ENCODE data around the gene PTPRM. TPM values are rescaled to one million over a fixed set of nuclear protein-coding genes. Genes with fewer than 3 reads are reported as not detected.

PTPRM gene
- polyA plus RNA-seq, 1 donor (not counting 4 experiments of a cell fraction or from before 2014, with no cell fraction given): 54.5 TPM

DNA sequence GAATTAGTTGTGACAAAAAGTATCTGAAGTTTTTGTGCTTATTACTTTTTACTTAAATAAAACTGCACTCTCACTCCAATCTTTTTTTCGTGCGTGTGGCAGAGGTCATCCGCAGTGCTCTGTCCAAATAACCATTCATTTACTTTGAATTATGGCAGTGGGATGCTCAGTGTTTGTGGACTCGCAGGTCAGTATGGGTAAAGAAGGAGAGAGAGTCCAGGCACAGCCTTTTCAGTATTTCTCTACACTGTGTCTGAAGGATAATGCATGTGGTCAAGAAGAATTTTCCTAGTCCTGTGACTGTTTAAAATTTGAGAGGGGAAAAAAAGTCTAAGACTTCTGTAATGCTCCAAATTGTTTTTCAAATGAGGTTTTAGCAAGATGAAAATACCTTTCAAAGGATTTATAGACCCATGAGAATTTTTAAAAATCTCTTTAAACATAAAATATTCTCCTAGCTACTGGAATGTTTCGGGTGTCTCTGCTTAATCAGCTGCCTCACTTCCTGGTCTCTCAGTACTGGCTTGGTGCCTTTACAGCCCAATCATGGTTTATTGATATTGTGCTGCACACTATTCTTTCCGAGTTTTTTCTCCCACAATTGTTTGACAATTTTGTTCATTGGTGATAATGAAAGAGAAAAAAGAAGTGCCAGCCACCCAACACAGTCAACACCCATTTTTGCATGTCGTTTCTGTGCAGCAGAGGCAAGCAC, 453.2 kb downstream of the PTPRM start:
- Histone ChIP-seq H2AFZ (ENCODE audit: control insufficient read depth, low read length) (no peak overlapping the region), H3K9me1 (ENCODE audit: control insufficient read depth, extremely low read depth, insufficient read depth, low read length) (no peaks in the 10 kb centered on the region), H3K27me3 (ENCODE audit: control insufficient read depth, extremely low read depth, insufficient read depth, low read length) (no peaks in the 10 kb centered on the region), H3K9ac (ENCODE audit: control insufficient read depth, extremely low read depth, insufficient read depth, low read length) (no peak overlapping the region), H3K9me3 (ENCODE audit: control insufficient read depth, low read depth, low read length) (no peaks in the 10 kb centered on the region), H3K36me3 (ENCODE audit: control insufficient read depth in 2 of 2, extremely low read depth in 1 of 2, insufficient read depth in 2 of 2, low read length in 2 of 2) (no peaks in the 10 kb centered on the region), H3K79me2 (ENCODE audit: control insufficient read depth, insufficient read depth, low read length) (no peaks in the 10 kb centered on the region), H4K20me1 (ENCODE audit: control insufficient read depth, extremely low read depth, insufficient read depth, low read length) (no peaks in the 10 kb centered on the region), H3K4me2 (ENCODE audit: control insufficient read depth, extremely low read depth, insufficient read depth, low read depth, low read length) (no peak overlapping the region), H3K27ac (ENCODE audit: control insufficient read depth, insufficient read depth, low read length) (no peak overlapping the region), H3K4me3 (ENCODE audit: control insufficient read depth in 2 of 3, extremely low read depth in 1 of 3, insufficient read depth in 2 of 3, low read depth in 1 of 3, low read length in 3 of 3) (no peak overlapping the region), H3K4me1 (ENCODE audit: control insufficient read depth, extremely low read depth, insufficient read depth, low read length) (no peaks in the 10 kb centered on the region)
- dilution Hi-C loops (cut with MboI; ENCODE audit: extremely low pct_ligation_motif_present, low sequenced_read_pairs): no loop called here
- FAIRE-seq (no peak), DNase-seq (ENCODE audit: low read depth, low spot score) (no peak)
- TF ChIP-seq, protein P1, sequence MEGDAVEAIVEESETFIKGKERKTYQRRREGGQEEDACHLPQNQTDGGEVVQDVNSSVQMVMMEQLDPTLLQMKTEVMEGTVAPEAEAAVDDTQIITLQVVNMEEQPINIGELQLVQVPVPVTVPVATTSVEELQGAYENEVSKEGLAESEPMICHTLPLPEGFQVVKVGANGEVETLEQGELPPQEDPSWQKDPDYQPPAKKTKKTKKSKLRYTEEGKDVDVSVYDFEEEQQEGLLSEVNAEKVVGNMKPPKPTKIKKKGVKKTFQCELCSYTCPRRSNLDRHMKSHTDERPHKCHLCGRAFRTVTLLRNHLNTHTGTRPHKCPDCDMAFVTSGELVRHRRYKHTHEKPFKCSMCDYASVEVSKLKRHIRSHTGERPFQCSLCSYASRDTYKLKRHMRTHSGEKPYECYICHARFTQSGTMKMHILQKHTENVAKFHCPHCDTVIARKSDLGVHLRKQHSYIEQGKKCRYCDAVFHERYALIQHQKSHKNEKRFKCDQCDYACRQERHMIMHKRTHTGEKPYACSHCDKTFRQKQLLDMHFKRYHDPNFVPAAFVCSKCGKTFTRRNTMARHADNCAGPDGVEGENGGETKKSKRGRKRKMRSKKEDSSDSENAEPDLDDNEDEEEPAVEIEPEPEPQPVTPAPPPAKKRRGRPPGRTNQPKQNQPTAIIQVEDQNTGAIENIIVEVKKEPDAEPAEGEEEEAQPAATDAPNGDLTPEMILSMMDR (optimal IDR thresholded peaks at IDR 0.05 in 1 of 3, IDR thresholded peaks at IDR 0.05 in 1 of 3, conservative IDR thresholded peaks at IDR 0.05 in 1 of 3; ENCODE audit: extremely low read depth in 1 of 3, insufficient read depth in 2 of 3, low read length in 3 of 3): no peak
- TF ChIP-seq EZH2 (IDR thresholded peaks at IDR 0.05; ENCODE audit: low read length): no peak

GRCh38 chr18:8029061-8029460, 461.9 kb downstream of the PTPRM start:
- H3K27ac ChIP-seq (ENCODE audit: control insufficient read depth, insufficient read depth, low read length): no peak overlapping the region
- DNase-seq (ENCODE audit: low read depth, low spot score) (no peak), FAIRE-seq (no peak)
- no peak overlapping the region for H3K4me3 ChIP-seq (ENCODE audit: control insufficient read depth in 2 of 3, extremely low read depth in 1 of 3, insufficient read depth in 2 of 3, low read depth in 1 of 3, low read length in 3 of 3)
- no peaks in the 10 kb centered on the region for H3K9me3 ChIP-seq (ENCODE audit: control insufficient read depth, low read depth, low read length)
- H3K9ac ChIP-seq (ENCODE audit: control insufficient read depth, extremely low read depth, insufficient read depth, low read length): no peak overlapping the region
- H3K4me1 ChIP-seq (ENCODE audit: control insufficient read depth, extremely low read depth, insufficient read depth, low read length): no peaks in the 10 kb centered on the region
- no peaks in the 10 kb centered on the region for H4K20me1 ChIP-seq (ENCODE audit: control insufficient read depth, extremely low read depth, insufficient read depth, low read length)
- H3K36me3 ChIP-seq (ENCODE audit: control insufficient read depth in 2 of 2, extremely low read depth in 1 of 2, insufficient read depth in 2 of 2, low read length in 2 of 2): no peaks in the 10 kb centered on the region
- H3K9me1 ChIP-seq (ENCODE audit: control insufficient read depth, extremely low read depth, insufficient read depth, low read length): no peaks in the 10 kb centered on the region
- no peak for TF ChIP-seq EZH2 (IDR thresholded peaks at IDR 0.05; ENCODE audit: low read length)
- TF ChIP-seq, protein P1 (optimal IDR thresholded peaks at IDR 0.05 in 1 of 3, IDR thresholded peaks at IDR 0.05 in 1 of 3, conservative IDR thresholded peaks at IDR 0.05 in 1 of 3; ENCODE audit: extremely low read depth in 1 of 3, insufficient read depth in 2 of 3, low read length in 3 of 3): no peak
- no peak overlapping the region for H3K4me2 ChIP-seq (ENCODE audit: control insufficient read depth, extremely low read depth, insufficient read depth, low read depth, low read length)
- no peak overlapping the region for H2AFZ ChIP-seq (ENCODE audit: control insufficient read depth, low read length)
- dilution Hi-C loops (cut with MboI; ENCODE audit: extremely low pct_ligation_motif_present, low sequenced_read_pairs): no loop called here
- no peaks in the 10 kb centered on the region for H3K27me3 ChIP-seq (ENCODE audit: control insufficient read depth, extremely low read depth, insufficient read depth, low read length)
- H3K79me2 ChIP-seq (ENCODE audit: control insufficient read depth, insufficient read depth, low read length): no peaks in the 10 kb centered on the region
